Mesenchymal stem cell (in vitro differentiated cells and primary cell): ENCODE results near the gene HYOU1.

ENCODE experiments used
- DNase-seq: peaks from one replicate; pipeline ENCODE4 v3.0.0-alpha.2; 2013
- H2AFZ ChIP-seq: one replicate; pipeline ENCODE4 v1.6.1; 2013; ENCODE audit warnings: low read depth, mild to moderate bottlenecking, control low read depth, inconsistent platforms, low read length, moderate library complexity
- H2AK5ac ChIP-seq: 2 replicates; pipeline ENCODE4 v1.6.1; 2013; ENCODE audit warnings: low read length, moderate library complexity, mild to moderate bottlenecking, inconsistent platforms; ENCODE audit not compliant: severe bottlenecking
- H2BK120ac ChIP-seq: one replicate; pipeline ENCODE4 v1.6.1; 2013; ENCODE audit warnings: low read depth, mild to moderate bottlenecking, inconsistent platforms, low read length, moderate library complexity
- H2BK12ac ChIP-seq, 2 experiments: one replicate each; pipeline ENCODE4 v1.6.1; 2013; ENCODE audit warnings: inconsistent platforms in 2 of 2, low read length in 2 of 2, mild to moderate bottlenecking in 2 of 2, moderate library complexity in 2 of 2, control low read depth in 1 of 2
- H2BK15ac ChIP-seq: one replicate; pipeline ENCODE4 v1.6.1; 2013; ENCODE audit warnings: mild to moderate bottlenecking, low read depth, inconsistent platforms; ENCODE audit not compliant: poor library complexity, severe bottlenecking
- H2BK5ac ChIP-seq: 2 replicates; pipeline ENCODE4 v1.6.1; 2013; ENCODE audit warnings: low read depth, mild to moderate bottlenecking, low read length, control low read depth, inconsistent platforms; ENCODE audit not compliant: poor library complexity, severe bottlenecking
- H3K14ac ChIP-seq, 2 experiments: one replicate each; pipeline ENCODE4 v1.6.1; 2013; ENCODE audit warnings: inconsistent platforms in 2 of 2, low read length in 2 of 2, control low read depth in 1 of 2, mild to moderate bottlenecking in 1 of 2, moderate library complexity in 1 of 2
- H3K18ac ChIP-seq, 2 experiments: one replicate each; pipeline ENCODE4 v1.6.1; 2013; ENCODE audit warnings: inconsistent platforms in 2 of 2, low read length in 2 of 2, control low read depth in 1 of 2, low read depth in 1 of 2, mild to moderate bottlenecking in 1 of 2
- H3K23ac ChIP-seq, 2 experiments: one replicate each; pipeline ENCODE4 v1.6.1; 2013; ENCODE audit warnings: inconsistent platforms in 2 of 2, low read length in 2 of 2, mild to moderate bottlenecking in 2 of 2, moderate library complexity in 2 of 2, control low read depth in 1 of 2
- H3K27ac ChIP-seq: 2 replicates; pipeline ENCODE4 v1.5.1; 2013; ENCODE audit warnings: mild to moderate bottlenecking, moderate library complexity, low read length, control low read depth, inconsistent platforms; ENCODE audit not compliant: poor library complexity, severe bottlenecking
- H3K27me3 ChIP-seq, 2 experiments: 2 replicates each; pipeline versions ENCODE4 v1.6.1 to v1.7.0; 2013; ENCODE audit warnings: low read length in 2 of 2, mild to moderate bottlenecking in 2 of 2, moderate library complexity in 2 of 2, control low read depth in 1 of 2, inconsistent platforms in 1 of 2; ENCODE audit not compliant: control insufficient read depth in 1 of 2, insufficient read depth in 1 of 2
- H3K36me3 ChIP-seq, 2 experiments: 2 replicates each; pipeline versions ENCODE4 v1.6.1 to v1.7.0; 2013; ENCODE audit warnings: low read length in 2 of 2, control low read depth in 1 of 2, inconsistent platforms in 1 of 2, low read depth in 1 of 2, mild to moderate bottlenecking in 1 of 2; ENCODE audit not compliant: insufficient read depth in 2 of 2, control insufficient read depth in 1 of 2
- H3K4ac ChIP-seq, 2 experiments: one replicate each; pipeline ENCODE4 v1.6.1; 2013; ENCODE audit warnings: inconsistent platforms in 2 of 2, low read length in 2 of 2, mild to moderate bottlenecking in 2 of 2, moderate library complexity in 2 of 2, control low read depth in 1 of 2, low read depth in 1 of 2
- H3K4me1 ChIP-seq: 2 replicates; pipeline ENCODE4 v1.6.1; 2013; ENCODE audit warnings: low read depth, low read length, control low read depth; ENCODE audit not compliant: control insufficient read depth, insufficient read depth
- H3K4me2 ChIP-seq: 2 replicates; pipeline ENCODE4 v1.6.1; 2013; ENCODE audit warnings: low read length, mild to moderate bottlenecking, inconsistent platforms; ENCODE audit not compliant: poor library complexity, severe bottlenecking
- H3K4me3 ChIP-seq, 2 experiments: 2 replicates each; pipeline versions ENCODE4 v1.5.1 to v1.7.0; 2013; ENCODE audit warnings: low read length in 2 of 2, mild to moderate bottlenecking in 2 of 2, control low read depth in 1 of 2, low read depth in 1 of 2; ENCODE audit not compliant: insufficient read depth in 1 of 2
- H3K79me1 ChIP-seq: replicated peaks from 2 replicates; pipeline ENCODE4 v1.6.1; 2013; ENCODE audit warnings: mild to moderate bottlenecking, control low read depth, low read length, inconsistent platforms; ENCODE audit not compliant: poor library complexity, severe bottlenecking
- H3K9ac ChIP-seq: 2 replicates; pipeline ENCODE4 v1.7.0; 2013; ENCODE audit warnings: mild to moderate bottlenecking, low read length, moderate library complexity
- H3K9me3 ChIP-seq: 2 replicates; pipeline ENCODE4 v1.7.0; 2013; ENCODE audit warnings: mild to moderate bottlenecking, low read length; ENCODE audit not compliant: control insufficient read depth
- H4K8ac ChIP-seq: one replicate; pipeline ENCODE4 v1.6.1; 2013; ENCODE audit warnings: inconsistent platforms, mild to moderate bottlenecking, low read length, moderate library complexity
- H4K91ac ChIP-seq: one replicate; pipeline ENCODE4 v1.6.1; 2013; ENCODE audit warnings: mild to moderate bottlenecking, low read length, inconsistent platforms
- WGBS: methylation state at CpG from one replicate; pipeline ENCODE4 v1.1.7; 2013; ENCODE audit warnings: mixed read lengths; 5-methylcytosine and 5-hydroxymethylcytosine counted together

Gene HYOU1

DNA sequence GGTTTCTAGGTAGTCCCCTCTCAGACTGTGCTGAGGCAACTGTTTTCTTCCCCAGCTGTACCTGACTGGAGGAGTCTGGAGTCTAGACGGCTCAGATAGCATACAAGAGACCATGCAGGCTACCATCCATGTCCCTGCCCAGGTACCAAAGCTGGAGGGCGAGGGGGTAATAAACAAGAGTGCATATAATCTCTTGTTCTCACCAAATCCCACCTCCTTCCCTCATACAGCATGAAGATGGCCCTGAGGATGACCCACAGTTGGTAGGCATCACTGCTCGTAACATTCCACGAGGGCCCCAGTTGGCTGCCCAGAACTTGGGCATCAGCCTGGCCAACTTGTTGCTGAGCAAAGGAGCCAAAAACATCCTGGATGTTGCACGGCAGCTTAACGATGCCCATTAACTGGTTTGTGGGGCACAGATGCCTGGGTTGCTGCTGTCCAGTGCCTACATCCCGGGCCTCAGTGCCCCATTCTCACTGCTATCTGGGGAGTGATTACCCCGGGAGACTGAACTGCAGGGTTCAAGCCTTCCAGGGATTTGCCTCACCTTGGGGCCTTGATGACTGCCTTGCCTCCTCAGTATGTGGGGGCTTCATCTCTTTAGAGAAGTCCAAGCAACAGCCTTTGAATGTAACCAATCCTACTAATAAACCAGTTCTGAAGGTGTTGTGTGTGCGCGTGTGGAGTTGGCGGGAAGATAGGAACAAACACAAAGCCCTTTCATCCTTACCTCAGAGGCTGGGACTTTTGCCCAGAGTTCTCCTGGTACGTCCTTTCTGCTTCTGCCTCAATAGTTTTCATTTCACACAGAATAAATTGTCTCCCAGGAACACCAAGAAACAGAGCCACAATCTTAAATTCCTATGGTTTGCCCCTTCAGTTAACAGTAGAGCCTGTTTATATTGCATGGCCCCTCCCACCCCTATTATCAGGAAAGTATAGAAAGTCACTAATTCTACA, 36.2 kb upstream of the HYOU1 start:
- Histone ChIP-seq H3K36me3 (peaks cover 42 to 67% of the 10 kb centered on the region in 2 experiments), H2BK15ac (no peak overlapping the region), H4K8ac (no peak overlapping the region), H3K9me3 (no peaks in the 10 kb centered on the region), H3K79me1 (peaks cover 12% of the 10 kb centered on the region), H3K23ac (peak overlapping the region in 1 of 2 experiments; percentile 48), H3K18ac (no peak overlapping the region), H2AK5ac (no peak overlapping the region), H2BK5ac (no peak overlapping the region), H3K9ac (peak overlapping the region; percentile 89), H3K4me3 (peak overlapping the region in 1 of 2 experiments; percentile 94), H3K27me3 (no peaks in the 10 kb centered on the region), H2BK120ac (no peak overlapping the region), H3K14ac (no peak overlapping the region), H3K4ac (peak overlapping the region in 1 of 2 experiments; percentile 1), H3K4me2 (peak overlapping the region; percentile 96), H2BK12ac (no peak overlapping the region), H3K27ac (peak overlapping the region; percentile 24), H2AFZ (no peak overlapping the region), H4K91ac (no peak overlapping the region), H3K4me1 (peaks cover 16% of the 10 kb centered on the region)
- WGBS: 66% methylated on average over 12 of the region's 12 CpGs
- peak; percentile 19 for DNase-seq

DNA sequence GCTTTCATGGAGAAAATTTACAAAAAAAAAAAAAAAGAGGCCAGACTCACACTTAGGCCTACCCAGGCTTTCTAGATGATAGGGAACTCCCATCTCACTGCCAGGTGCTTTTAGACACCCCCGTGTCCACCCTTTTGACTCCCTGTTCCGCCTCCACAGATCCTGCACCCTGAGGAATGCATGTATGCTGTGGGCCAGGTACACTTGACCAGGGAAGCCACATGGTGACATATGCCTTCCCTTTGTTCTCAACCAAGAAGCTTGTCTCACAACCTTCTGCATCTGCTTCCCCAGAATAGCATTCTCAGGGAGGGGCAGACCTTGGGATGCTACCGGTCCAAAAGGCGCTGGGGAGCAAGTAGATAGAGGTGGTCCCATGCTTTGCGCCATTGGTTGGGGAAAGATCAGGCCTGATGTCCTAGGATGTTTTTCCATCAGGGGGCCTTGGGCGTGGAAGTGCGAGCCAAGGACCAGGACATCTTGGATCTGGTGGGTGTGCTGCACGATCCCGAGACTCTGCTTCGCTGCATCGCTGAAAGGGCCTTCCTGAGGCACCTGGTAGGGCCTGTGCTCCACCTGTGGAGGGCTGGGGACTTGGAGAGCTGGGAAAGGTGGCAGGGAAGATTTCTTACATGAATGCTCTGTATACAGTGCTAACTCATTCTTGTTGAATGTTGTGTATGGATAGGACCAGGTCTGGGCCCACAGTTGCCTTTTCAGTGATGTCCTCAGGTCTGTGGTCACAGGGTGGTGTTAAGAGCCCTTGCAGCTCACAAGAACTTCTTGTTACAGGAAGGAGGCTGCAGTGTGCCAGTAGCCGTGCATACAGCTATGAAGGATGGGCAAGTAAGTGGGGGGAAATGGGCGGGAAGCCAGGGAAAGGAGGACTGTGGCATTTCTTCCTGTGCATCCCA, 35.2 kb upstream of the HYOU1 start:
- H3K79me1 ChIP-seq: peaks cover 19% of the 10 kb centered on the region
- DNase-seq: no peak
- 90% methylated on average over 13 of the region's 13 CpGs for WGBS
- H3K36me3 ChIP-seq: peaks cover 36 to 57% of the 10 kb centered on the region in 2 experiments
- H3K18ac ChIP-seq: no peak overlapping the region
- H2BK12ac ChIP-seq: no peak overlapping the region
- no peak overlapping the region for H3K4me3 ChIP-seq
- no peak overlapping the region for H3K27ac ChIP-seq
- H4K8ac ChIP-seq: no peak overlapping the region
- H2BK5ac ChIP-seq: no peak overlapping the region
- no peak overlapping the region for H2AK5ac ChIP-seq
- H2BK120ac ChIP-seq: no peak overlapping the region
- H3K9me3 ChIP-seq: no peaks in the 10 kb centered on the region
- H3K23ac ChIP-seq: no peak overlapping the region
- no peak overlapping the region for H2AFZ ChIP-seq
- peaks cover 19% of the 10 kb centered on the region for H3K4me1 ChIP-seq
- no peaks in the 10 kb centered on the region for H3K27me3 ChIP-seq
- H3K4me2 ChIP-seq: no peak overlapping the region
- H4K91ac ChIP-seq: no peak overlapping the region
- H3K9ac ChIP-seq: peak overlapping the region; percentile 89
- no peak overlapping the region for H2BK15ac ChIP-seq
- H3K14ac ChIP-seq: no peak overlapping the region
- no peak overlapping the region for H3K4ac ChIP-seq

DNA sequence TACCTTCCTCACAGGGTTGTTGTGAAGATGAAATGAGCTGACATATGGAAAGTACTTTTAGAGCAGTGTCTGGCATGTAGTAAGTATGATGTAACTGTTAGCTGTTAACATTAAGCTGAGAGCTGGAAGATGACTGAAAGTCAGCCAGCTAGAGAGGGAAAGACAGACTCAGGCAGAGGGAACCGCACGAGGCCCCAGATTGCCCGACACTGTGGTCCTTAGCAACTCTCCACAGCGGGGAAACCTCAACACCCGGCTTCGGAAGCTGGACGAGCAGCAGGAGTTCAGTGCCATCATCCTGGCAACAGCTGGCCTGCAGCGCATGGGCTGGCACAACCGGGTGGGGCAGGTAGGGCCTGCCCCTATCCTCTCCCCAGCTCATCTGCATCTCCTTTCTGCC, 34.2 kb upstream of the HYOU1 start:
- Histone ChIP-seq H3K23ac (peak overlapping the region in 1 of 2 experiments; percentile 63), H2BK15ac (no peak overlapping the region), H2AK5ac (no peak overlapping the region), H4K8ac (peak overlapping the region; percentile 79), H3K9ac (peak overlapping the region; percentile 36), H3K79me1 (peaks cover 18% of the 10 kb centered on the region), H3K18ac (no peak overlapping the region), H3K14ac (no peak overlapping the region), H2AFZ (no peak overlapping the region), H3K4me3 (no peak overlapping the region), H3K4me2 (no peak overlapping the region), H3K4me1 (peaks cover 19% of the 10 kb centered on the region), H3K27me3 (no peaks in the 10 kb centered on the region), H3K27ac (no peak overlapping the region), H2BK12ac (no peak overlapping the region), H3K36me3 (peaks cover 29 to 47% of the 10 kb centered on the region in 2 experiments), H2BK120ac (no peak overlapping the region), H3K4ac (no peak overlapping the region), H4K91ac (no peak overlapping the region), H3K9me3 (no peaks in the 10 kb centered on the region), H2BK5ac (no peak overlapping the region)
- 84% methylated on average over 7 of the region's 9 CpGs for WGBS
- DNase-seq: peak; percentile 9

DNA sequence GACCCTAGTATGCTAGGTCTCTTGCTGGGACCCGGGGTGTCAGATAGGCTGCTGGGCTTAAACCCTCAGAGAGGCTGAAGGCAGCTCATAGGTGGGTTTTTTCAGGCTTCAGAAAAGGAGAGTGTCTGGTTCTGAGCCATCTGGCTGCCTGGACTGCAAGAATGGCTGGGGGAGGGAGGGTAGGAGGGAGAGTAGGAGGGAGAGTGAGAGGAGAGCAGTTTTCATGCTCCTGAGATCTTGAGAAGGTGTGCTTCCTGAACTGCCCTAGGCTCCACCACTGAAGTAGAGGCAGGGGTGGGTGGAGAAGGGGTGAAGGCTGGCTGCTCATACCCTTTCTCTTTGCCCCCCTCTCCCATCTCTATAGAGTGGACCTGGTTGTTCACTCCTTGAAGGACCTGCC, 32.3 kb upstream of the HYOU1 start:
- no peak overlapping the region for H4K91ac ChIP-seq

More for the DNA sequence above, 32.3 kb upstream of the HYOU1 start:
- Histone ChIP-seq H3K4me1 (peaks cover 23% of the 10 kb centered on the region), H2BK5ac (no peak overlapping the region), H3K14ac (no peak overlapping the region), H2AFZ (no peak overlapping the region), H2BK120ac (no peak overlapping the region), H3K27me3 (no peaks in the 10 kb centered on the region), H3K36me3 (peaks cover 29 to 45% of the 10 kb centered on the region in 2 experiments), H3K27ac (no peak overlapping the region), H3K9me3 (no peaks in the 10 kb centered on the region), H3K9ac (no peak overlapping the region), H3K79me1 (peaks cover 18% of the 10 kb centered on the region), H3K4me3 (no peak overlapping the region), H3K4me2 (no peak overlapping the region), H3K4ac (no peak overlapping the region), H3K23ac (no peak overlapping the region), H2BK15ac (no peak overlapping the region), H2AK5ac (no peak overlapping the region), H4K8ac (no peak overlapping the region), H2BK12ac (no peak overlapping the region), H3K18ac (no peak overlapping the region)
- 96% methylated on average over 1 of the region's 1 CpG for WGBS
- DNase-seq: no peak
